Measurements from ENCODE around the gene EPHB3.

The EPHB3 gene

GRCh38 chr3:184554461-184554860 lies 7.1 kb upstream of the EPHB3 start:
- Histone ChIP-seq H3K27ac (ENCODE audit: insufficient read depth, low read depth, low read length, poor library complexity, severe bottlenecking) (no peak overlapping the region), H3K4me3 (ENCODE audit: insufficient read depth, low read depth, low read length) (no peak overlapping the region), H3K36me3 (ENCODE audit: control insufficient read depth, insufficient read depth, low read length) (no peaks in the 10 kb centered on the region), H3K27me3 (ENCODE audit: control insufficient read depth, insufficient read depth, low read length, poor library complexity, severe bottlenecking) (no peaks in the 10 kb centered on the region), H3K4me1 (ENCODE audit: control insufficient read depth, insufficient read depth, low read length) (peaks cover 13% of the 10 kb centered on the region), H3K9me3 (ENCODE audit: control insufficient read depth, low read length) (no peaks in the 10 kb centered on the region)
- 93 to 94% methylated on average over 5 of the region's 5 CpGs for WGBS, 2 experiments

GRCh38 chr3:184556582-184557347 lies 4.8 kb upstream of the EPHB3 start:
- no peaks in the 10 kb centered on the region for H3K36me3 ChIP-seq (ENCODE audit: control insufficient read depth, insufficient read depth, low read length)
- H3K27me3 ChIP-seq (ENCODE audit: control insufficient read depth, insufficient read depth, low read length, poor library complexity, severe bottlenecking): peaks cover 13% of the 10 kb centered on the region

GRCh38 chr3:184557348-184557950 lies 4.1 kb upstream of the EPHB3 start:
- WGBS, 2 experiments: 86 to 92% methylated on average over 7 of the region's 7 CpGs
- H3K36me3 ChIP-seq (ENCODE audit: control insufficient read depth, insufficient read depth, low read length): no peaks in the 10 kb centered on the region
- peaks cover 19% of the 10 kb centered on the region for H3K27me3 ChIP-seq (ENCODE audit: control insufficient read depth, insufficient read depth, low read length, poor library complexity, severe bottlenecking)
- peaks cover 13% of the 10 kb centered on the region for H3K4me1 ChIP-seq (ENCODE audit: control insufficient read depth, insufficient read depth, low read length)
- H3K9me3 ChIP-seq (ENCODE audit: control insufficient read depth, low read length): no peaks in the 10 kb centered on the region
- no peak overlapping the region for H3K27ac ChIP-seq (ENCODE audit: insufficient read depth, low read depth, low read length, poor library complexity, severe bottlenecking)
- no peak overlapping the region for H3K4me3 ChIP-seq (ENCODE audit: insufficient read depth, low read depth, low read length)

More at GRCh38 chr3:184556582-184557347, 4.8 kb upstream of the EPHB3 start:
- H3K9me3 ChIP-seq (ENCODE audit: control insufficient read depth, low read length): no peaks in the 10 kb centered on the region
- H3K4me1 ChIP-seq (ENCODE audit: control insufficient read depth, insufficient read depth, low read length): peaks cover 13% of the 10 kb centered on the region
- no peak overlapping the region for H3K4me3 ChIP-seq (ENCODE audit: insufficient read depth, low read depth, low read length)
- 86 to 91% methylated on average over 15 of the region's 15 CpGs for WGBS, 2 experiments
- H3K27ac ChIP-seq (ENCODE audit: insufficient read depth, low read depth, low read length, poor library complexity, severe bottlenecking): no peak overlapping the region

- no peak overlapping the region for H3K27ac ChIP-seq (ENCODE audit: insufficient read depth, low read depth, low read length, poor library complexity, severe bottlenecking)
- peaks cover 32% of the 10 kb centered on the region for H3K27me3 ChIP-seq (ENCODE audit: control insufficient read depth, insufficient read depth, low read length, poor library complexity, severe bottlenecking)
- H3K36me3 ChIP-seq (ENCODE audit: control insufficient read depth, insufficient read depth, low read length): no peaks in the 10 kb centered on the region
- peaks cover 25% of the 10 kb centered on the region for H3K4me1 ChIP-seq (ENCODE audit: control insufficient read depth, insufficient read depth, low read length)
- WGBS, 2 experiments: 20 to 22% methylated on average over 6 of the region's 6 CpGs
- no peaks in the 10 kb centered on the region for H3K9me3 ChIP-seq (ENCODE audit: control insufficient read depth, low read length)
- no peak overlapping the region for H3K4me3 ChIP-seq (ENCODE audit: insufficient read depth, low read depth, low read length)
Observed at GRCh38 chr3:184558726-184559125, 2.9 kb upstream of the EPHB3 start.

- Histone ChIP-seq H3K4me3 (ENCODE audit: insufficient read depth, low read depth, low read length) (no peak overlapping the region), H3K9me3 (ENCODE audit: control insufficient read depth, low read length) (no peaks in the 10 kb centered on the region), H3K27ac (ENCODE audit: insufficient read depth, low read depth, low read length, poor library complexity, severe bottlenecking) (no peak overlapping the region), H3K36me3 (ENCODE audit: control insufficient read depth, insufficient read depth, low read length) (no peaks in the 10 kb centered on the region), H3K27me3 (ENCODE audit: control insufficient read depth, insufficient read depth, low read length, poor library complexity, severe bottlenecking) (peaks cover 38% of the 10 kb centered on the region), H3K4me1 (ENCODE audit: control insufficient read depth, insufficient read depth, low read length) (peaks cover 31% of the 10 kb centered on the region)
- WGBS, 2 experiments: 84 to 85% methylated on average over 11 of the region's 11 CpGs
Observed at GRCh38 chr3:184559336-184559735, 2.2 kb upstream of the EPHB3 start.

- Histone ChIP-seq H3K27me3 (ENCODE audit: control insufficient read depth, insufficient read depth, low read length, poor library complexity, severe bottlenecking) (peaks cover 50% of the 10 kb centered on the region), H3K36me3 (ENCODE audit: control insufficient read depth, insufficient read depth, low read length) (no peaks in the 10 kb centered on the region), H3K4me1 (ENCODE audit: control insufficient read depth, insufficient read depth, low read length) (peaks cover 43% of the 10 kb centered on the region), H3K9me3 (ENCODE audit: control insufficient read depth, low read length) (no peaks in the 10 kb centered on the region), H3K27ac (ENCODE audit: insufficient read depth, low read depth, low read length, poor library complexity, severe bottlenecking) (no peak overlapping the region), H3K4me3 (ENCODE audit: insufficient read depth, low read depth, low read length) (no peak overlapping the region)
- 74 to 79% methylated on average over 3 of the region's 3 CpGs for WGBS, 2 experiments
Observed at GRCh38 chr3:184560531-184560930, 1.1 kb upstream of the EPHB3 start.

- WGBS, 2 experiments: 1 to 2% methylated on average over 109 of the region's 109 CpGs
- Histone ChIP-seq H3K4me3 (ENCODE audit: insufficient read depth, low read depth, low read length) (peak overlapping the region; percentile 44), H3K27me3 (ENCODE audit: control insufficient read depth, insufficient read depth, low read length, poor library complexity, severe bottlenecking) (peaks cover 67% of the 10 kb centered on the region), H3K36me3 (ENCODE audit: control insufficient read depth, insufficient read depth, low read length) (no peaks in the 10 kb centered on the region), H3K27ac (ENCODE audit: insufficient read depth, low read depth, low read length, poor library complexity, severe bottlenecking) (no peak overlapping the region), H3K4me1 (ENCODE audit: control insufficient read depth, insufficient read depth, low read length) (peaks cover 56% of the 10 kb centered on the region), H3K9me3 (ENCODE audit: control insufficient read depth, low read length) (no peaks in the 10 kb centered on the region)
Observed at GRCh38 chr3:184561913-184562877, 610 bp downstream of the EPHB3 start.

- H3K36me3 ChIP-seq (ENCODE audit: control insufficient read depth, insufficient read depth, low read length): no peaks in the 10 kb centered on the region
- peak overlapping the region; percentile 44 for H3K4me3 ChIP-seq (ENCODE audit: insufficient read depth, low read depth, low read length)
- H3K27me3 ChIP-seq (ENCODE audit: control insufficient read depth, insufficient read depth, low read length, poor library complexity, severe bottlenecking): peaks cover 75% of the 10 kb centered on the region
- H3K27ac ChIP-seq (ENCODE audit: insufficient read depth, low read depth, low read length, poor library complexity, severe bottlenecking): no peak overlapping the region
- 6 to 8% methylated on average over 24 of the region's 24 CpGs for WGBS, 2 experiments
- H3K4me1 ChIP-seq (ENCODE audit: control insufficient read depth, insufficient read depth, low read length): peaks cover 57% of the 10 kb centered on the region
- H3K9me3 ChIP-seq (ENCODE audit: control insufficient read depth, low read length): no peaks in the 10 kb centered on the region
Observed at GRCh38 chr3:184562878-184563560, 1.4 kb downstream of the EPHB3 start.

GRCh38 chr3:184563561-184563925 lies 2.0 kb downstream of the EPHB3 start:
- Histone ChIP-seq H3K27me3 (ENCODE audit: control insufficient read depth, insufficient read depth, low read length, poor library complexity, severe bottlenecking) (peaks cover 80% of the 10 kb centered on the region), H3K27ac (ENCODE audit: insufficient read depth, low read depth, low read length, poor library complexity, severe bottlenecking) (no peak overlapping the region)

More at GRCh38 chr3:184563561-184563925, 2.0 kb downstream of the EPHB3 start:
- peak overlapping the region; percentile 44 for H3K4me3 ChIP-seq (ENCODE audit: insufficient read depth, low read depth, low read length)
- WGBS, 2 experiments: 28 to 35% methylated on average over 8 to 11 of the region's 11 CpGs
- H3K9me3 ChIP-seq (ENCODE audit: control insufficient read depth, low read length): no peaks in the 10 kb centered on the region
- peaks cover 58% of the 10 kb centered on the region for H3K4me1 ChIP-seq (ENCODE audit: control insufficient read depth, insufficient read depth, low read length)
- H3K36me3 ChIP-seq (ENCODE audit: control insufficient read depth, insufficient read depth, low read length): no peaks in the 10 kb centered on the region
